ENCODE results near the gene TMEM145.

TMEM145 gene

GRCh38 chr19:42276821-42277220, 36.3 kb upstream of the TMEM145 start:
- TF ChIP-seq TSHZ2 (CRISPR knock-in tag; IDR thresholded peaks at IDR 0.05), result no peak
- TF ChIP-seq PPARA (CRISPR knock-in tag; IDR thresholded peaks at IDR 0.05; ENCODE audit: borderline replicate concordance), result no peak
- no peak for TF ChIP-seq BACH2 (CRISPR knock-in tag; IDR thresholded peaks at IDR 0.05; ENCODE audit: borderline replicate concordance)
- no peak for TF ChIP-seq TCF4 (CRISPR knock-in tag; IDR thresholded peaks at IDR 0.05; ENCODE audit: borderline replicate concordance)
- TF ChIP-seq ESRRG (CRISPR knock-in tag; IDR thresholded peaks at IDR 0.05), result no peak
- no peak for TF ChIP-seq TOX (CRISPR knock-in tag; IDR thresholded peaks at IDR 0.05; ENCODE audit: borderline replicate concordance)
- TF ChIP-seq ZFP3 (CRISPR knock-in tag; IDR thresholded peaks at IDR 0.05), result no peak
- TF ChIP-seq ISL1 (CRISPR knock-in tag; IDR thresholded peaks at IDR 0.05), result no peak
- no peak for TF ChIP-seq CSDC2 (CRISPR knock-in tag; IDR thresholded peaks at IDR 0.05)
- no peak for TF ChIP-seq POU6F1 (CRISPR knock-in tag; IDR thresholded peaks at IDR 0.05; ENCODE audit: borderline replicate concordance, low read depth)
- no peak for TF ChIP-seq ZNF70 (CRISPR knock-in tag; IDR thresholded peaks at IDR 0.05)
- no peak for TF ChIP-seq ARNTL (CRISPR knock-in tag; IDR thresholded peaks at IDR 0.05; ENCODE audit: borderline replicate concordance, low read depth)
- TF ChIP-seq SNAI2 (CRISPR knock-in tag; IDR thresholded peaks at IDR 0.05), result no peak
- TF ChIP-seq CSRNP3 (CRISPR knock-in tag; IDR thresholded peaks at IDR 0.05), result no peak
- no peak for TF ChIP-seq ZNF8 (CRISPR knock-in tag; IDR thresholded peaks at IDR 0.05)
- TF ChIP-seq RARB (CRISPR knock-in tag; IDR thresholded peaks at IDR 0.05), result no peak
- no peak for TF ChIP-seq ZNF565 (CRISPR knock-in tag; conservative IDR thresholded peaks at IDR 0.05; ENCODE audit: low read depth)
- no peak for TF ChIP-seq OSR1 (CRISPR knock-in tag; IDR thresholded peaks at IDR 0.05)
- TF ChIP-seq ZC3H10 (CRISPR knock-in tag; IDR thresholded peaks at IDR 0.05), result no peak
- TF ChIP-seq ZFP30 (CRISPR knock-in tag; IDR thresholded peaks at IDR 0.05), result no peak
- ATAC-seq, result no peak

- TF ChIP-seq ZC3H10 (CRISPR knock-in tag; IDR thresholded peaks at IDR 0.05) (no peak), TCF4 (CRISPR knock-in tag; IDR thresholded peaks at IDR 0.05; ENCODE audit: borderline replicate concordance) (peak; percentile 26; the same call in 1 of the 2 replicates)
- ATAC-seq, result peak; percentile 4; the same call in 2 of the 3 replicates
These were observed 35.2 kb upstream of the TMEM145 start for GRCh38 chr19:42277821-42278451.

- no peak for ATAC-seq
- no peak for TF ChIP-seq ARNTL (CRISPR knock-in tag; IDR thresholded peaks at IDR 0.05; ENCODE audit: borderline replicate concordance, low read depth)
- no peak for TF ChIP-seq ESRRG (CRISPR knock-in tag; IDR thresholded peaks at IDR 0.05)
- TF ChIP-seq OSR1 (CRISPR knock-in tag; IDR thresholded peaks at IDR 0.05), result no peak
- TF ChIP-seq TCF4 (CRISPR knock-in tag; IDR thresholded peaks at IDR 0.05; ENCODE audit: borderline replicate concordance), result no peak
- no peak for TF ChIP-seq PATZ1 (CRISPR knock-in tag; IDR thresholded peaks at IDR 0.05; ENCODE audit: borderline replicate concordance)
- TF ChIP-seq BACH2 (CRISPR knock-in tag; IDR thresholded peaks at IDR 0.05; ENCODE audit: borderline replicate concordance), result no peak
- no peak for TF ChIP-seq CSRNP3 (CRISPR knock-in tag; IDR thresholded peaks at IDR 0.05)
- TF ChIP-seq ZFP3 (CRISPR knock-in tag; IDR thresholded peaks at IDR 0.05), result no peak
- no peak for TF ChIP-seq PPARA (CRISPR knock-in tag; IDR thresholded peaks at IDR 0.05; ENCODE audit: borderline replicate concordance)
- no peak for TF ChIP-seq RARB (CRISPR knock-in tag; IDR thresholded peaks at IDR 0.05)
- TF ChIP-seq TSHZ2 (CRISPR knock-in tag; IDR thresholded peaks at IDR 0.05), result no peak
- TF ChIP-seq ISL1 (CRISPR knock-in tag; IDR thresholded peaks at IDR 0.05), result no peak
- no peak for TF ChIP-seq SNAI2 (CRISPR knock-in tag; IDR thresholded peaks at IDR 0.05)
- no peak for TF ChIP-seq CREB5 (CRISPR knock-in tag; IDR thresholded peaks at IDR 0.05; ENCODE audit: low read depth)
These were observed 34.5 kb upstream of the TMEM145 start for GRCh38 chr19:42278452-42279154.
